Neural progenitor cell (in vitro differentiated cells): ENCODE results near the gene MUC6. TPM values are rescaled to one million over a fixed set of nuclear protein-coding genes. Genes with fewer than 3 reads are reported as not detected.

ENCODE experiments used
- DNase-seq: peaks from one replicate; pipeline ENCODE4 v3.0.0-alpha.2; 2016; ENCODE audit warnings: low spot score
- H2AFZ ChIP-seq: fragments of 200-600 bp; sonication (generic); replicated peaks from 2 replicates; pipeline ENCODE4 v1.6.1; 2016; ENCODE audit warnings: antibody characterized with exemption
- H3F3A ChIP-seq: fragments of 200-600 bp; sonication (generic); 2 replicates; pipeline ENCODE4 v1.6.1; 2016; ENCODE audit warnings: antibody characterized with exemption, low read depth
- H3K27ac ChIP-seq: fragments of 200-600 bp; sonication (generic); 2 replicates; pipeline ENCODE4 v1.5.1; 2016; ENCODE audit warnings: mild to moderate bottlenecking
- H3K27me3 ChIP-seq: fragments of 200-600 bp; sonication (generic); 2 replicates; pipeline ENCODE4 v1.6.1; 2016; ENCODE audit warnings: mild to moderate bottlenecking, moderate library complexity
- H3K36me3 ChIP-seq: fragments of 200-600 bp; sonication (generic); 2 replicates; pipeline ENCODE4 v1.5.1; 2016
- H3K4me1 ChIP-seq: fragments of 200-600 bp; sonication (generic); 2 replicates; pipeline ENCODE4 v1.6.1; 2016; ENCODE audit warnings: mixed run types
- H3K4me2 ChIP-seq: fragments of 200-600 bp; sonication (generic); 2 replicates; pipeline ENCODE4 v1.6.1; 2016
- H3K4me3 ChIP-seq: fragments of 200-600 bp; sonication (generic); 2 replicates; pipeline ENCODE4 v1.5.1; 2016
- H3K79me2 ChIP-seq: fragments of 200-600 bp; sonication (generic); 2 replicates; pipeline ENCODE4 v1.6.1; 2016; ENCODE audit warnings: low read depth
- H3K9ac ChIP-seq: fragments of 200-600 bp; sonication (generic); 2 replicates; pipeline ENCODE4 v1.6.1; 2016
- H3K9me3 ChIP-seq: fragments of 200-600 bp; sonication (generic); 2 replicates; pipeline ENCODE4 v1.5.1; 2016; ENCODE audit warnings: low read depth
- H4K20me1 ChIP-seq: fragments of 200-600 bp; sonication (generic); 2 replicates; pipeline ENCODE4 v1.6.1; 2016; ENCODE audit warnings: low read depth
- H3K27ac Mint-ChIP-seq: 3 replicates; pipeline ENCODE4 v1.8.0; 2021; ENCODE audit warnings: mixed read lengths
- H3K27me3 Mint-ChIP-seq: 2 replicates; pipeline ENCODE4 v1.8.0; 2022; ENCODE audit warnings: low read depth, mild to moderate bottlenecking, inconsistent platforms, moderate library complexity, mixed read lengths; ENCODE audit not compliant: insufficient read depth
- H3K36me3 Mint-ChIP-seq: 3 replicates; pipeline ENCODE4 v1.8.0; 2021; ENCODE audit warnings: mixed read lengths
- H3K4me1 Mint-ChIP-seq: 3 replicates; pipeline ENCODE4 v1.8.0; 2021; ENCODE audit warnings: mixed read lengths
- H3K4me3 Mint-ChIP-seq: 3 replicates; pipeline ENCODE4 v1.8.0; 2021; ENCODE audit warnings: mild to moderate bottlenecking, moderate library complexity, mixed read lengths
- H3K9me3 Mint-ChIP-seq: 3 replicates; pipeline ENCODE4 v1.8.0; 2020; ENCODE audit warnings: mixed read lengths
- CTCF ChIP-seq: fragments of 200-600 bp; sonication (generic); IDR thresholded peaks from 2 replicates; pipeline ENCODE4 v1.5.1; 2017; ENCODE audit warnings: antibody characterized with exemption, mild to moderate bottlenecking
- EZH2 ChIP-seq: fragments of 200-600 bp; sonication (generic); IDR thresholded peaks from 2 replicates; pipeline ENCODE4 v1.6.1; 2017; ENCODE audit warnings: antibody characterized with exemption, mild to moderate bottlenecking, moderate library complexity
- EZH2phosphoT487 ChIP-seq: fragments of 200-600 bp; sonication (generic); IDR thresholded peaks from 2 replicates; pipeline ENCODE4 v1.6.1; 2017; ENCODE audit warnings: antibody characterized with exemption
- total RNA-seq: library from RNA; depleted of rRNA; stranded (reverse); fragments of >200 nt; gene quantifications from 2 replicates; pipeline ENCODE4 v1.2.3, GENCODE V29; 2015; ENCODE audit warnings: low replicate concordance

MUC6 gene
- total RNA-seq, 1 donor from 2014 or later, result not detected

- Histone ChIP-seq H3K9ac (no peak overlapping the region), H3K9me3 (no peaks in the 10 kb centered on the region), H3K36me3 (no peaks in the 10 kb centered on the region), H3K79me2 (no peaks in the 10 kb centered on the region), H3K4me1 (peaks cover 17% of the 10 kb centered on the region), H3K27me3 (peaks cover 6% of the 10 kb centered on the region), H4K20me1 (no peaks in the 10 kb centered on the region), H3K4me2 (no peak overlapping the region), H3K4me3 (no peak overlapping the region), H3K27ac (no peak overlapping the region), H2AFZ (no peak overlapping the region), H3F3A (no peaks in the 10 kb centered on the region)
- H3K36me3 Mint-ChIP-seq, result no peaks in the 10 kb centered on the region
- DNase-seq, result no peak
- no peaks in the 10 kb centered on the region for H3K4me1 Mint-ChIP-seq
- TF ChIP-seq EZH2phosphoT487 (no peak), CTCF (no peak), EZH2 (no peak)
- no peak overlapping the region for H3K27ac Mint-ChIP-seq
- peaks cover 6% of the 10 kb centered on the region for H3K27me3 Mint-ChIP-seq
- peaks cover 3% of the 10 kb centered on the region for H3K9me3 Mint-ChIP-seq
- H3K4me3 Mint-ChIP-seq, result no peak overlapping the region
Measured at GRCh38 chr11:1069740-1070139, 33.2 kb upstream of the MUC6 start.

DNA sequence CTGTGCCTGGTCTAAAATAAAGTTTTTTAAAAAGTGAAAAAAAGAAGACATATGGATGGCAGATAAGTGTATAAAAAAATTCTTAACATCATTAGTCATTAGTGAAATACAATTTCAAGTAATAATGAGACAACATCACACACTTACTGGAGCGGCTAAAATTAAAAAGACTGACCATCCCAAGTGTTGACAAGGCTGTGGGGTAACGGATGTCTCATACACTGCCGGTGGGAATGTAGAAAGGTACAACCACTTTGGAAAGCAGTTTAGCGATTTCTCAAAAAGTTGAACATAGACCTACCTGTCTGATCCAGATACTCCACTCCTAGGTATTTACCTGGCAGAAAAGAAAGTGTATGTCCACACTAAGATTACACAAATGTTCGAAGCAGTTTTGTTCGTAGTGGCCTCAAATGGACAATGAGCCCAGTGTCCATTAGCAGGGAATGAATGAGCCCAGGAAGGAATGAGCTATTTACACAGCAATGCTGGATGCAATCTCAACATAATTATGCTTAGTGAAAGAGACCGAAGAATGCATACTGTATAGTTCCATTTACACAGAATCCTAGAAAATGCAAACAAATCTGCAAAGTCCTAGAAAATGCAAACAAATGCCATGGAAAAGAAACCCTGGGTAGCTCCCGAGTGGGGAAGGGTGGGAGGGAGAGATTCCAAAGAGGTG lies 31.4 kb upstream of the MUC6 start:
- no peak overlapping the region for H3K27ac ChIP-seq
- H3K27me3 ChIP-seq, result peaks cover 6% of the 10 kb centered on the region
- H4K20me1 ChIP-seq, result no peaks in the 10 kb centered on the region
- H3K79me2 ChIP-seq, result no peaks in the 10 kb centered on the region
- DNase-seq, result no peak
- H3K4me1 ChIP-seq, result peaks cover under 1% of the 10 kb centered on the region
- TF ChIP-seq CTCF, result no peak
- TF ChIP-seq EZH2, result no peak
- TF ChIP-seq EZH2phosphoT487, result no peak
- H3K4me2 ChIP-seq, result no peak overlapping the region
- no peaks in the 10 kb centered on the region for H3F3A ChIP-seq
- H3K27me3 Mint-ChIP-seq, result peaks cover 8% of the 10 kb centered on the region
- no peaks in the 10 kb centered on the region for H3K36me3 Mint-ChIP-seq
- H3K4me3 ChIP-seq, result no peak overlapping the region
- no peak overlapping the region for H2AFZ ChIP-seq
- no peaks in the 10 kb centered on the region for H3K9me3 ChIP-seq
- no peak overlapping the region for H3K27ac Mint-ChIP-seq
- no peaks in the 10 kb centered on the region for H3K36me3 ChIP-seq
- peaks cover 5% of the 10 kb centered on the region for H3K9me3 Mint-ChIP-seq
- H3K4me1 Mint-ChIP-seq, result no peaks in the 10 kb centered on the region
- H3K4me3 Mint-ChIP-seq, result no peak overlapping the region
- H3K9ac ChIP-seq, result no peak overlapping the region

GRCh38 chr11:1064167-1064566 lies 27.6 kb upstream of the MUC6 start:
- H3K27me3 Mint-ChIP-seq, result peaks cover 9% of the 10 kb centered on the region
- H3K79me2 ChIP-seq, result no peaks in the 10 kb centered on the region
- H4K20me1 ChIP-seq, result no peaks in the 10 kb centered on the region
- H2AFZ ChIP-seq, result no peak overlapping the region
- H3K4me3 ChIP-seq, result no peak overlapping the region
- H3K36me3 ChIP-seq, result no peaks in the 10 kb centered on the region
- no peaks in the 10 kb centered on the region for H3K36me3 Mint-ChIP-seq
- TF ChIP-seq CTCF (no peak), EZH2phosphoT487 (no peak), EZH2 (no peak)
- peaks cover 5% of the 10 kb centered on the region for H3K4me1 Mint-ChIP-seq
- no peak overlapping the region for H3K4me3 Mint-ChIP-seq
- H3K27ac ChIP-seq, result no peak overlapping the region
- no peaks in the 10 kb centered on the region for H3K9me3 ChIP-seq
- peaks cover 6% of the 10 kb centered on the region for H3K27me3 ChIP-seq
- no peak for DNase-seq
- H3K9ac ChIP-seq, result no peak overlapping the region
- no peak overlapping the region for H3K4me2 ChIP-seq
- H3K4me1 ChIP-seq, result no peaks in the 10 kb centered on the region
- no peak overlapping the region for H3K27ac Mint-ChIP-seq
- no peaks in the 10 kb centered on the region for H3F3A ChIP-seq
- H3K9me3 Mint-ChIP-seq, result peaks cover 13% of the 10 kb centered on the region
